HEK293 (cell line): Measurements from ENCODE around the gene HLA-A.

Experiments
- CTCF ChIA-PET: fragments of 350-600 bp; formaldehyde crosslinking; extraction: SDS; loops from one replicate; lab custom pipeline; 2021; ENCODE audit warnings: antibody characterized with exemption; lab: Yijun Ruan, JAX
- POLR2A ChIA-PET: fragments of 300-600 bp; formaldehyde crosslinking; extraction: SDS; loops from one replicate; lab custom pipeline; 2020; ENCODE audit warnings: antibody characterized with exemption, inconsistent platforms; lab: Yijun Ruan, JAX
- H3K27ac ChIP-seq: fragments of 200-500 bp; sonication (Bioruptor generic); 2 replicates; pipeline ENCODE4 v1.5.1; 2014; ENCODE audit warnings: low read depth, low read length, control low read depth, inconsistent platforms; ENCODE audit errors: extremely low read depth
- H3K36me3 ChIP-seq, 2 experiments: fragments of 200-500 bp in 1 of 2; sonication (Bioruptor generic) in 1 of 2; 1 replicate in 1 of 2; 2 replicates in 1 of 2; pipeline ENCODE4 v1.5.1; 2014 to 2017; ENCODE audit warnings: inconsistent platforms in 2 of 2, low read length in 2 of 2; ENCODE audit not compliant: control insufficient read depth in 2 of 2, insufficient read depth in 1 of 2
- H3K4me1 ChIP-seq: fragments of 200-500 bp; sonication (Bioruptor generic); 2 replicates; pipeline ENCODE4 v1.5.1; 2014; ENCODE audit warnings: mild to moderate bottlenecking, low read length, inconsistent platforms; ENCODE audit not compliant: control insufficient read depth, insufficient read depth
- H3K4me3 ChIP-seq: 2 replicates; pipeline ENCODE4 v1.5.1; 2011; ENCODE audit warnings: low read depth, mild to moderate bottlenecking, control low read depth, low read length, moderate library complexity
- H3K9me3 ChIP-seq: fragments of 200-500 bp; sonication (Bioruptor generic); 2 replicates; pipeline ENCODE4 v1.5.1; 2014; ENCODE audit warnings: low read depth, low read length, inconsistent platforms; ENCODE audit not compliant: control insufficient read depth, insufficient read depth
- GLIS2 ChIP-seq: fragments of 450-650 bp; formaldehyde crosslinking; IDR thresholded peaks from 2 replicates; pipeline ENCODE4 v1.5.1; 2016; ENCODE audit warnings: missing biosample characterization, missing genetic modification characterization
- KLF10 ChIP-seq: fragments of 450-650 bp; IDR thresholded peaks from 2 replicates; pipeline ENCODE4 v1.5.1; 2018; ENCODE audit warnings: missing biosample characterization, mild to moderate bottlenecking, missing genetic modification characterization
- KLF9 ChIP-seq: fragments of 450-650 bp; formaldehyde crosslinking; IDR thresholded peaks from 2 replicates; pipeline ENCODE4 v1.5.1; 2016; ENCODE audit warnings: missing biosample characterization, missing genetic modification characterization, low read depth
- MEIS1 ChIP-seq: sonication (generic); formaldehyde crosslinking; IDR thresholded peaks from 2 replicates; pipeline ENCODE4 v1.8.1; 2022; ENCODE audit warnings: missing genetic modification reagents, mild to moderate bottlenecking, borderline replicate concordance
- PRDM1 ChIP-seq: fragments of 450-650 bp; formaldehyde crosslinking; IDR thresholded peaks from 2 replicates; pipeline ENCODE4; 2016; ENCODE audit warnings: missing biosample characterization, missing genetic modification characterization
- SCRT1 ChIP-seq: fragments of 450-650 bp; formaldehyde crosslinking; IDR thresholded peaks from 2 replicates; pipeline ENCODE4 v1.5.1; 2016; ENCODE audit warnings: missing biosample characterization, missing genetic modification characterization, borderline replicate concordance
- ZBTB1 ChIP-seq: fragments of 450-650 bp; formaldehyde crosslinking; IDR thresholded peaks from 2 replicates; pipeline ENCODE4 v1.5.1; 2016; ENCODE audit warnings: missing biosample characterization, missing genetic modification characterization
- ZBTB48 ChIP-seq: fragments of 450-650 bp; formaldehyde crosslinking; IDR thresholded peaks from 2 replicates; pipeline ENCODE4 v1.5.1; 2016; ENCODE audit warnings: missing biosample characterization, missing genetic modification characterization
- ZEB2 ChIP-seq: fragments of 450-650 bp; formaldehyde crosslinking; IDR thresholded peaks from 2 replicates; pipeline ENCODE4 v1.5.1; 2016; ENCODE audit warnings: missing biosample characterization, missing genetic modification characterization
- ZNF133 ChIP-seq: fragments of 450-650 bp; formaldehyde crosslinking; IDR thresholded peaks from 2 replicates; pipeline ENCODE4 v1.5.1; 2016; ENCODE audit warnings: missing biosample characterization, missing genetic modification characterization
- ZNF155 ChIP-seq: fragments of 450-650 bp; formaldehyde crosslinking; IDR thresholded peaks from 2 replicates; pipeline ENCODE4 v1.5.1; 2016; ENCODE audit warnings: missing biosample characterization, missing genetic modification characterization
- ZNF202 ChIP-seq: fragments of 450-650 bp; formaldehyde crosslinking; IDR thresholded peaks from 2 replicates; pipeline ENCODE4 v1.5.1; 2016; ENCODE audit warnings: missing biosample characterization, missing genetic modification characterization, borderline replicate concordance
- ZNF211 ChIP-seq: fragments of 450-650 bp; formaldehyde crosslinking; IDR thresholded peaks from 2 replicates; pipeline ENCODE4 v1.5.1; 2016; ENCODE audit warnings: low read depth, missing biosample characterization, missing genetic modification characterization
- ZNF302 ChIP-seq: fragments of 450-650 bp; formaldehyde crosslinking; IDR thresholded peaks from 2 replicates; pipeline ENCODE4 v1.5.1; 2016; ENCODE audit warnings: missing biosample characterization, missing genetic modification characterization, low read depth
- ZNF335 ChIP-seq: fragments of 450-650 bp; formaldehyde crosslinking; conservative IDR thresholded peaks from 2 replicates; pipeline ENCODE4 v1.5.1; 2016; ENCODE audit warnings: missing biosample characterization, missing genetic modification characterization
- ZNF37A ChIP-seq: fragments of 450-650 bp; IDR thresholded peaks from 2 replicates; pipeline ENCODE4 v1.5.1; 2018; ENCODE audit warnings: missing biosample characterization, missing genetic modification characterization
- ZNF521 ChIP-seq: fragments of 450-650 bp; formaldehyde crosslinking; IDR thresholded peaks from 2 replicates; pipeline ENCODE4 v1.5.1; 2017; ENCODE audit warnings: missing biosample characterization, mild to moderate bottlenecking, missing genetic modification characterization
- ZNF529 ChIP-seq: fragments of 450-650 bp; formaldehyde crosslinking; IDR thresholded peaks from 2 replicates; pipeline ENCODE4 v1.5.1; 2017; ENCODE audit warnings: missing genetic modification characterization, missing biosample characterization; ENCODE audit not compliant: insufficient replicate concordance
- ZNF548 ChIP-seq: fragments of 450-650 bp; formaldehyde crosslinking; IDR thresholded peaks from 2 replicates; pipeline ENCODE4 v1.5.1; 2016; ENCODE audit warnings: missing biosample characterization, missing genetic modification characterization
- ZNF623 ChIP-seq: fragments of 450-650 bp; formaldehyde crosslinking; IDR thresholded peaks from 2 replicates; pipeline ENCODE4 v1.5.1; 2016; ENCODE audit warnings: missing biosample characterization, missing genetic modification characterization
- ZNF670 ChIP-seq: fragments of 450-650 bp; formaldehyde crosslinking; IDR thresholded peaks from 2 replicates; pipeline ENCODE4 v1.5.1; 2016; ENCODE audit warnings: missing biosample characterization, missing genetic modification characterization, low read depth
- ZNF76 ChIP-seq: fragments of 450-650 bp; formaldehyde crosslinking; IDR thresholded peaks from 2 replicates; pipeline ENCODE4; 2016; ENCODE audit warnings: low read depth, missing biosample characterization, missing genetic modification characterization, borderline replicate concordance
- ZSCAN30 ChIP-seq: fragments of 450-650 bp; IDR thresholded peaks from 2 replicates; pipeline ENCODE4 v1.5.1; 2018; ENCODE audit warnings: missing biosample characterization, mild to moderate bottlenecking, missing genetic modification characterization, moderate library complexity
- TF ChIP-seq, protein P1 (sequence below): fragments of 450-650 bp; formaldehyde crosslinking; IDR thresholded peaks from 2 replicates; pipeline ENCODE4 v1.5.1; 2016; ENCODE audit warnings: missing biosample characterization, missing genetic modification characterization
- TF ChIP-seq, protein P2 (sequence below): fragments of 450-650 bp; formaldehyde crosslinking; IDR thresholded peaks from 2 replicates; pipeline ENCODE4 v1.5.1; 2016; ENCODE audit warnings: missing biosample characterization, missing genetic modification characterization
- TF ChIP-seq, protein P3 (sequence below): fragments of 450-650 bp; formaldehyde crosslinking; optimal IDR thresholded peaks from 2 replicates; pipeline ENCODE3; 2016; ENCODE audit warnings: missing biosample characterization, mild to moderate bottlenecking, missing genetic modification characterization
- TF ChIP-seq, protein P4 (sequence below): IDR thresholded peaks from 2 replicates; pipeline ENCODE4 v1.6.1; 2011; ENCODE audit warnings: mild to moderate bottlenecking, low read depth, low read length, borderline replicate concordance

The HLA-A gene

DNA sequence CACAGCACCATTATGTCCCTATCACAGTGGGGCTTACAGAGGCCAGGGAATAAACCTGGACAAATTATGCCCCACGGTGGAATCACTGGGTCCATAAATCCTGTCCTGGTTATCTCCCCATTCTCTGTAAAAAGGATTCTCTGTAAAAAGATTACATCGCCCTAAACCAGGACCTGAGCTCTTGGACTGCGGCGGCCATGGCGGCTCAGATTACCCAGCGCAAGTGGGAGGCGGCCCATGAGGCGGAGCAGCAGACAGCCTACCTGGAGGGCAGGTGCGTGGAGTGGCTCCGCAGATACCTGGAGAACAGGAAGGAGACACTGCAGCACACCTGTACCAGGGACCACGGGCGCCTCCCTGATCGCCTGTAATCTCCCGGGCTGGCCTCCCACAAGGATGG lies 8.4 kb upstream of the HLA-A start:
- CTCF ChIA-PET = no interaction called here
- Histone ChIP-seq H3K4me1 (no peaks in the 10 kb centered on the region), H3K9me3 (no peaks in the 10 kb centered on the region), H3K4me3 (no peak overlapping the region), H3K27ac (no peak overlapping the region), H3K36me3 (no peaks in the 10 kb centered on the region)
- POLR2A ChIA-PET = no interaction called here
- TF ChIP-seq ZNF155 (tag by site-specific recombination) (no peak), ZNF529 (tag by site-specific recombination) (no peak), SCRT1 (tag by site-specific recombination) (no peak), ZNF202 (tag by site-specific recombination) (no peak), ZBTB1 (no peak), ZNF548 (tag by site-specific recombination) (no peak), KLF9 (tag by site-specific recombination) (no peak), ZNF623 (no peak), ZNF521 (tag by site-specific recombination) (no peak), ZNF670 (tag by site-specific recombination) (no peak), ZSCAN30 (tag by site-specific recombination) (no peak), GLIS2 (tag by site-specific recombination) (no peak)
- TF ChIP-seq, protein P1, sequence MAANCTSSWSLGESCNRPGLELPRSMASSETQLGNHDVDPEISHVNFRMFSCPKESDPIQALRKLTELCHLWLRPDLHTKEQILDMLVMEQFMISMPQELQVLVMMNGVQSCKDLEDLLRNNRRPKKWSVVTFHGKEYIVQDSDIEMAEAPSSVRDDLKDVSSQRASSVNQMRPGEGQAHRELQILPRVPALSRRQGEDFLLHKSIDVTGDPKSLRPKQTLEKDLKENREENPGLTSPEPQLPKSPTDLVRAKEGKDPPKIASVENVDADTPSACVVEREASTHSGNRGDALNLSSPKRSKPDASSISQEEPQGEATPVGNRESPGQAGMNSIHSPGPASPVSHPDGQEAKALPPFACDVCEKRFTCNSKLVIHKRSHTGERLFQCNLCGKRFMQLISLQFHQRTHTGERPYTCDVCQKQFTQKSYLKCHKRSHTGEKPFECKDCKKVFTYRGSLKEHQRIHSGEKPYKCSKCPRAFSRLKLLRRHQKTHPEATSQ (tag by site-specific recombination) = no peak
- TF ChIP-seq, protein P2, sequence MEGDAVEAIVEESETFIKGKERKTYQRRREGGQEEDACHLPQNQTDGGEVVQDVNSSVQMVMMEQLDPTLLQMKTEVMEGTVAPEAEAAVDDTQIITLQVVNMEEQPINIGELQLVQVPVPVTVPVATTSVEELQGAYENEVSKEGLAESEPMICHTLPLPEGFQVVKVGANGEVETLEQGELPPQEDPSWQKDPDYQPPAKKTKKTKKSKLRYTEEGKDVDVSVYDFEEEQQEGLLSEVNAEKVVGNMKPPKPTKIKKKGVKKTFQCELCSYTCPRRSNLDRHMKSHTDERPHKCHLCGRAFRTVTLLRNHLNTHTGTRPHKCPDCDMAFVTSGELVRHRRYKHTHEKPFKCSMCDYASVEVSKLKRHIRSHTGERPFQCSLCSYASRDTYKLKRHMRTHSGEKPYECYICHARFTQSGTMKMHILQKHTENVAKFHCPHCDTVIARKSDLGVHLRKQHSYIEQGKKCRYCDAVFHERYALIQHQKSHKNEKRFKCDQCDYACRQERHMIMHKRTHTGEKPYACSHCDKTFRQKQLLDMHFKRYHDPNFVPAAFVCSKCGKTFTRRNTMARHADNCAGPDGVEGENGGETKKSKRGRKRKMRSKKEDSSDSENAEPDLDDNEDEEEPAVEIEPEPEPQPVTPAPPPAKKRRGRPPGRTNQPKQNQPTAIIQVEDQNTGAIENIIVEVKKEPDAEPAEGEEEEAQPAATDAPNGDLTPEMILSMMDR (tag by site-specific recombination) = no peak
- TF ChIP-seq, protein P3, sequence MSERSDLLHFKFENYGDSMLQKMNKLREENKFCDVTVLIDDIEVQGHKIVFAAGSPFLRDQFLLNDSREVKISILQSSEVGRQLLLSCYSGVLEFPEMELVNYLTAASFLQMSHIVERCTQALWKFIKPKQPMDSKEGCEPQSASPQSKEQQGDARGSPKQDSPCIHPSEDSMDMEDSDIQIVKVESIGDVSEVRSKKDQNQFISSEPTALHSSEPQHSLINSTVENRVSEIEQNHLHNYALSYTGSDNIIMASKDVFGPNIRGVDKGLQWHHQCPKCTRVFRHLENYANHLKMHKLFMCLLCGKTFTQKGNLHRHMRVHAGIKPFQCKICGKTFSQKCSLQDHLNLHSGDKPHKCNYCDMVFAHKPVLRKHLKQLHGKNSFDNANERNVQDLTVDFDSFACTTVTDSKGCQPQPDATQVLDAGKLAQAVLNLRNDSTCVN (tag by site-specific recombination) = no peak

DNA sequence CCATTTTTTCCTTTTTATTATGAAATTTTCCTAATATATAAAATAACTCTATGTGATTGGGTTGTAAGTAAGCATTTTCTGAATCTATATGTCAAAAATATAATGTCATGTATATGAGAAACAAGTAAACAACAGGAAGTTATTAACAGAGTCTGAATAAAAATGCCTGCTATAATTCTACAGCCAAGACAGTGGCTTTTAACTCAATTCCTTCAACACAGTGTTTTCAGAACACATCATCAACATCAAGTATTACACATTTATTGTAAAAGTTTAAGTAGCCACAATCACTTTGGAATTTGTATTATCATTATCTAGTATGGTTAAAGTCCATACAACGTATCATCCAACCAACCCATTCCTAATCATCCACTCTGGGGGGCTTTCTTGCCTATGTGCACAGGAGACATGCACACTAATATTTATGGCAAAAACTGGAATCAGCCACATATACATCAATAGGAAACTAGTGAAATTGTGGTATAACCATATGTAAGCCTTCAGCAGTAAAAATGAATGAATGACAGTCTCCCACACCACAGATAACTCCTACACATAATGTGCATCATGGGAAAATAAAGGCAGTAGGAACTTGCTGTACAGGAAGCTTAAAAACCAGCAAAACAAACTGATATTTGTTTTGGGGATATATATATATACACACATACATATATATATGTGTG lies 6.9 kb upstream of the HLA-A start:
- POLR2A ChIA-PET = no interaction called here
- CTCF ChIA-PET = no interaction called here
- H3K4me1 ChIP-seq = no peaks in the 10 kb centered on the region

More for the DNA sequence above, 6.9 kb upstream of the HLA-A start:
- no peak overlapping the region for H3K4me3 ChIP-seq
- no peaks in the 10 kb centered on the region for H3K9me3 ChIP-seq
- H3K36me3 ChIP-seq = no peaks in the 10 kb centered on the region
- TF ChIP-seq ZNF302 (tag by site-specific recombination) (no peak), ZNF211 (tag by site-specific recombination) (no peak), ZNF76 (tag by site-specific recombination) (no peak), ZNF37A (tag by site-specific recombination) (no peak), MEIS1 (CRISPR knock-in tag) (no peak), ZEB2 (tag by site-specific recombination) (no peak), ZNF335 (tag by site-specific recombination) (no peak), PRDM1 (no peak), ZBTB48 (tag by site-specific recombination) (no peak), ZNF133 (tag by site-specific recombination) (no peak), KLF10 (no peak)
- TF ChIP-seq, protein P4, sequence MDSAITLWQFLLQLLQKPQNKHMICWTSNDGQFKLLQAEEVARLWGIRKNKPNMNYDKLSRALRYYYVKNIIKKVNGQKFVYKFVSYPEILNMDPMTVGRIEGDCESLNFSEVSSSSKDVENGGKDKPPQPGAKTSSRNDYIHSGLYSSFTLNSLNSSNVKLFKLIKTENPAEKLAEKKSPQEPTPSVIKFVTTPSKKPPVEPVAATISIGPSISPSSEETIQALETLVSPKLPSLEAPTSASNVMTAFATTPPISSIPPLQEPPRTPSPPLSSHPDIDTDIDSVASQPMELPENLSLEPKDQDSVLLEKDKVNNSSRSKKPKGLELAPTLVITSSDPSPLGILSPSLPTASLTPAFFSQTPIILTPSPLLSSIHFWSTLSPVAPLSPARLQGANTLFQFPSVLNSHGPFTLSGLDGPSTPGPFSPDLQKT = no peak
- no peak overlapping the region for H3K27ac ChIP-seq
